Spleen (tissue), 11 donors: ENCODE measurements around the gene PTPRM. TPM values are rescaled to one million over a fixed set of nuclear protein-coding genes. Genes with fewer than 3 reads are reported as not detected.

Experiments used
- DNase-seq: peaks from one replicate; pipeline ENCODE4 v3.0.0-alpha.2; 2020
- H3K27ac ChIP-seq, 8 donors: fragments of 200-600 bp; sonication (generic) in 7 of 8; 1 replicate in 4 of 8; 2 replicates in 4 of 8; pipeline versions ENCODE4 v1.5.0 to v1.8.0; 2016 to 2021; ENCODE audit warnings: inconsistent platforms in 4 of 8, mild to moderate bottlenecking in 4 of 8, moderate library complexity in 1 of 8
- H3K27me3 ChIP-seq, 7 donors: fragments of 200-600 bp; sonication (generic) in 6 of 7; replicated peaks in 1 of 7; 1 replicate in 4 of 7; 2 replicates in 3 of 7; pipeline versions ENCODE4 v1.5.0 to v1.8.0; 2016 to 2021; ENCODE audit warnings: inconsistent platforms in 3 of 7, mild to moderate bottlenecking in 1 of 7
- H3K36me3 ChIP-seq, 6 donors: fragments of 200-600 bp; sonication (generic) in 5 of 6; 1 replicate in 4 of 6; 2 replicates in 2 of 6; pipeline versions ENCODE4 v1.5.0 to v1.8.0; 2016 to 2021; ENCODE audit warnings: inconsistent platforms in 2 of 6
- H3K4me1 ChIP-seq, 6 donors: fragments of 200-600 bp; sonication (generic) in 5 of 6; 1 replicate in 3 of 6; 2 replicates in 3 of 6; pipeline versions ENCODE4 v1.5.0 to v1.8.0; 2016 to 2021; ENCODE audit warnings: inconsistent platforms in 3 of 6
- H3K4me3 ChIP-seq, 8 donors: fragments of 200-600 bp; sonication (generic) in 7 of 8; 1 replicate in 4 of 8; 2 replicates in 4 of 8; pipeline versions ENCODE4 v1.5.0 to v1.8.0; 2016 to 2021; ENCODE audit warnings: inconsistent platforms in 4 of 8, mild to moderate bottlenecking in 4 of 8, moderate library complexity in 2 of 8
- H3K9me3 ChIP-seq, 8 donors: fragments of 200-600 bp; sonication (generic) in 7 of 8; 1 replicate in 4 of 8; 2 replicates in 4 of 8; pipeline versions ENCODE4 v1.5.0 to v1.8.0; 2016 to 2021; ENCODE audit warnings: inconsistent platforms in 4 of 8
- POLR2A ChIP-seq, 3 donors: fragments of 450-650 bp; IDR thresholded peaks; one replicate each; pipeline ENCODE4 v1.5.1; 2017; ENCODE audit warnings: antibody characterized with exemption in 3 of 3, mild to moderate bottlenecking in 1 of 3
- POLR2AphosphoS5 ChIP-seq, 3 donors: sonication (generic); formaldehyde crosslinking; IDR thresholded peaks; one replicate each; pipeline ENCODE4 v1.5.1; 2017; ENCODE audit warnings: antibody characterized with exemption in 3 of 3
- WGBS, 5 donors: extraction: QIAGEN DNeasy Blood & Tissue Kit in 3 of 5; methylation state at CpG; one replicate each; pipeline versions ENCODE4 v1.1.5 to v1.1.7; 2013 to 2018; 5-methylcytosine and 5-hydroxymethylcytosine counted together
- intact Hi-C: fragments of 100-400 bp; cut with DNase I; formaldehyde crosslinking; loops from one replicate; pipeline ENCODE4 v1.15.0; 2023; ENCODE audit warnings: low total_unique reads
- polyA plus RNA-seq, 3 donors: library from polyadenylated mRNA; stranded (reverse); fragments of 200-250 nt; gene quantifications; one replicate each; pipeline ENCODE4 v1.2.1, GENCODE V29; 2013
- total RNA-seq, 7 donors: library from RNA; depleted of rRNA in 3 of 7; stranded (reverse); fragments of >200 nt in 3 of 7; fragmentation: NEBNext Ultra II Directional in 4 of 7; extraction: Animal tissue kit (Norgen Biotek cat#: 25700) in 4 of 7; gene quantifications; one replicate each; pipeline versions ENCODE4 v1.1.0 to v1.2.1, GENCODE V29; 2016 to 2021
- TF ChIP-seq, protein P1 (sequence below), 11 experiments: fragments of 200-600 bp in 7 of 11; fragments of 450-650 bp in 4 of 11; sonication (generic) in 4 of 11; IDR thresholded peaks in 8 of 11; conservative IDR thresholded peaks in 3 of 11; 1 replicate in 7 of 11; 2 replicates in 4 of 11; pipeline versions ENCODE4 v1.4.0 to v1.8.0; 2016 to 2021; ENCODE audit warnings: antibody characterized with exemption in 11 of 11, inconsistent platforms in 4 of 11, mild to moderate bottlenecking in 1 of 11
- donor health status: healthy with polysubstance abuse.
- donor health status: DM: no; HTN: no; CAD: no; lungs with moderate emphysema.
- donor health status: DM: no; HTN: no; CAD: no.
- donor health status: Bipolar disorder and iron deficiency.
- donor health status: healthy.
- donor health status: DM: no; HTN: no; CAD: no.
- donor health status: DM: yes; HTN: yes; CAD: no.

Gene PTPRM
- total and polyA plus RNA-seq, 10 donors, result 23.5 to 97.8 (median 62.8) TPM

DNA sequence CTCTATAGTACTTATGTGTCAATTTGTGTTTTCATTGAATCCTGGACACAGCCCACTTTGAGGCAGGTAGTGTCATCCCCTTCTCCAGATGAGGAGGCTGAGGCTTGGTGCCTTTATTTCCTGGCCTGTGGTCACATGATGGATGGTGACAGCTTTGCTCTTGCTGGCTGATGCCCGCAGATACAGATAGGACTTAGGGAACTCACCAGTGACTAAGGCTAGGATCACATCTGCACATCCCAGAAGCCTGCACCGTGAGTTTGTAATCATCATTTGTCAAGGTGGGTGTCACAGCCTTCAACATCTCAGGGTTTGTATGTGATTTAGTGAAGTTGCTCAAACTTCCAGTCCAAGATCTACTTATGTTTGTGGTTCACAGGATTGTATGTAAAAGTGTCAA is 747.0 kb downstream of the PTPRM start:
- Histone ChIP-seq H3K27me3 (no peaks in the 10 kb centered on the region), H3K27ac (no peak overlapping the region), H3K36me3 (peaks cover 0 to 6% (median 0%) of the 10 kb centered on the region in 6 donors), H3K4me3 (no peak overlapping the region), H3K4me1 (no peaks in the 10 kb centered on the region), H3K9me3 (no peaks in the 10 kb centered on the region)
- 75 to 95% (median 87%) methylated on average over 2 of the region's 2 CpGs for WGBS, 5 donors
- intact Hi-C loops, result no loop called here
- TF ChIP-seq POLR2AphosphoS5 (IDR thresholded peaks at IDR 0.05) (no peak), POLR2A (IDR thresholded peaks at IDR 0.05) (no peak)
- TF ChIP-seq, protein P1, sequence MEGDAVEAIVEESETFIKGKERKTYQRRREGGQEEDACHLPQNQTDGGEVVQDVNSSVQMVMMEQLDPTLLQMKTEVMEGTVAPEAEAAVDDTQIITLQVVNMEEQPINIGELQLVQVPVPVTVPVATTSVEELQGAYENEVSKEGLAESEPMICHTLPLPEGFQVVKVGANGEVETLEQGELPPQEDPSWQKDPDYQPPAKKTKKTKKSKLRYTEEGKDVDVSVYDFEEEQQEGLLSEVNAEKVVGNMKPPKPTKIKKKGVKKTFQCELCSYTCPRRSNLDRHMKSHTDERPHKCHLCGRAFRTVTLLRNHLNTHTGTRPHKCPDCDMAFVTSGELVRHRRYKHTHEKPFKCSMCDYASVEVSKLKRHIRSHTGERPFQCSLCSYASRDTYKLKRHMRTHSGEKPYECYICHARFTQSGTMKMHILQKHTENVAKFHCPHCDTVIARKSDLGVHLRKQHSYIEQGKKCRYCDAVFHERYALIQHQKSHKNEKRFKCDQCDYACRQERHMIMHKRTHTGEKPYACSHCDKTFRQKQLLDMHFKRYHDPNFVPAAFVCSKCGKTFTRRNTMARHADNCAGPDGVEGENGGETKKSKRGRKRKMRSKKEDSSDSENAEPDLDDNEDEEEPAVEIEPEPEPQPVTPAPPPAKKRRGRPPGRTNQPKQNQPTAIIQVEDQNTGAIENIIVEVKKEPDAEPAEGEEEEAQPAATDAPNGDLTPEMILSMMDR (IDR thresholded peaks at IDR 0.05 in 8 of 11, conservative IDR thresholded peaks at IDR 0.05 in 3 of 11), result no peak
- no peak for DNase-seq

- intact Hi-C loops, result no loop called here
- Histone ChIP-seq H3K9me3 (no peaks in the 10 kb centered on the region), H3K36me3 (peaks cover 0 to 6% (median 0%) of the 10 kb centered on the region in 6 donors), H3K27ac (no peak overlapping the region), H3K4me1 (no peaks in the 10 kb centered on the region), H3K4me3 (no peak overlapping the region), H3K27me3 (no peaks in the 10 kb centered on the region)
- TF ChIP-seq POLR2AphosphoS5 (IDR thresholded peaks at IDR 0.05) (no peak), POLR2A (IDR thresholded peaks at IDR 0.05) (no peak)
- TF ChIP-seq, protein P1 (IDR thresholded peaks at IDR 0.05 in 8 of 11, conservative IDR thresholded peaks at IDR 0.05 in 3 of 11), result no peak
- no peak for DNase-seq
- WGBS, 5 donors, result 79 to 94% (median 87%) methylated on average over 6 of the region's 6 CpGs
Observed at GRCh38 chr18:8319798-8320489, 752.8 kb downstream of the PTPRM start.

DNA sequence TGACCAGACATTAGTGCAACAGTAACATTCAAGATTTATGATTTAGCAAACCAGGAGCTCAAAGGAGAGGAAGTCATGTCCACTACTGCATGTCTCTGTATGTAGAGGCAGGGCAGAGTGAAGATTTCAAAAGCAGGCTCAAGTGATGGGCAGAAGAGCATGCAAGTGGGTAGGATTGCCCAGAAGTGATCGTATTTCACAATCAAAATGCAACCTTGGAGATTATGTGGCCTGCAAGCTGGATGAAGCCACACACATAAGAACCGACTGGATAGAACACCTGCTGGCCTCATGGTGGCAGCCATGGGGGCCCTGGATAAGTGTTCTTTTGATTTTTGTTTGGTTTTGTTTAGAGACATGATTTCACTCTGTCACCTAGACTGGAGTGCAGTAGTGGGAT is 755.4 kb downstream of the PTPRM start:
- WGBS, 5 donors, result 89 to 98% (median 93%) methylated on average over 2 of the region's 2 CpGs
- H3K36me3 ChIP-seq, result no peaks in the 10 kb centered on the region
- H3K27ac ChIP-seq, result no peak overlapping the region
- no peaks in the 10 kb centered on the region for H3K9me3 ChIP-seq
- no peaks in the 10 kb centered on the region for H3K4me1 ChIP-seq
- H3K4me3 ChIP-seq, result no peak overlapping the region
- no peaks in the 10 kb centered on the region for H3K27me3 ChIP-seq
- TF ChIP-seq, protein P1 (IDR thresholded peaks at IDR 0.05 in 8 of 11, conservative IDR thresholded peaks at IDR 0.05 in 3 of 11), result no peak
- TF ChIP-seq POLR2AphosphoS5 (IDR thresholded peaks at IDR 0.05) (no peak), POLR2A (IDR thresholded peaks at IDR 0.05) (no peak)
- intact Hi-C loops, result no loop called here
- no peak for DNase-seq

- Histone ChIP-seq H3K4me3 (no peak overlapping the region), H3K36me3 (no peaks in the 10 kb centered on the region), H3K4me1 (peaks cover 0 to 6% (median 0%) of the 10 kb centered on the region in 6 donors), H3K27ac (no peak overlapping the region), H3K27me3 (no peaks in the 10 kb centered on the region), H3K9me3 (no peaks in the 10 kb centered on the region)
- no peak for DNase-seq
- WGBS, 5 donors, result 93 to 98% (median 95%) methylated on average over 3 of the region's 3 CpGs
- intact Hi-C loops, result no loop called here
- no peak for TF ChIP-seq POLR2AphosphoS5 (IDR thresholded peaks at IDR 0.05)
- no peak for TF ChIP-seq POLR2A (IDR thresholded peaks at IDR 0.05)
- TF ChIP-seq, protein P1 (IDR thresholded peaks at IDR 0.05 in 8 of 11, conservative IDR thresholded peaks at IDR 0.05 in 3 of 11), result no peak
Observed at GRCh38 chr18:8324343-8325065, 757.4 kb downstream of the PTPRM start.
